ENCODE data around the gene C1RL. TPM values are rescaled to one million over a fixed set of nuclear protein-coding genes. Genes with fewer than 3 reads are reported as not detected.
A peak's percentile ranks its signal among the peaks of the same experiment; 100 is the strongest.

Gene C1RL, protein sequence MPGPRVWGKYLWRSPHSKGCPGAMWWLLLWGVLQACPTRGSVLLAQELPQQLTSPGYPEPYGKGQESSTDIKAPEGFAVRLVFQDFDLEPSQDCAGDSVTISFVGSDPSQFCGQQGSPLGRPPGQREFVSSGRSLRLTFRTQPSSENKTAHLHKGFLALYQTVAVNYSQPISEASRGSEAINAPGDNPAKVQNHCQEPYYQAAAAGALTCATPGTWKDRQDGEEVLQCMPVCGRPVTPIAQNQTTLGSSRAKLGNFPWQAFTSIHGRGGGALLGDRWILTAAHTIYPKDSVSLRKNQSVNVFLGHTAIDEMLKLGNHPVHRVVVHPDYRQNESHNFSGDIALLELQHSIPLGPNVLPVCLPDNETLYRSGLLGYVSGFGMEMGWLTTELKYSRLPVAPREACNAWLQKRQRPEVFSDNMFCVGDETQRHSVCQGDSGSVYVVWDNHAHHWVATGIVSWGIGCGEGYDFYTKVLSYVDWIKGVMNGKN
- total RNA-seq (60.0 and 64.5 TPM in 2 replicates), polyA plus RNA-seq (26.4 and 35.5 TPM in 2 replicates)

DNA sequence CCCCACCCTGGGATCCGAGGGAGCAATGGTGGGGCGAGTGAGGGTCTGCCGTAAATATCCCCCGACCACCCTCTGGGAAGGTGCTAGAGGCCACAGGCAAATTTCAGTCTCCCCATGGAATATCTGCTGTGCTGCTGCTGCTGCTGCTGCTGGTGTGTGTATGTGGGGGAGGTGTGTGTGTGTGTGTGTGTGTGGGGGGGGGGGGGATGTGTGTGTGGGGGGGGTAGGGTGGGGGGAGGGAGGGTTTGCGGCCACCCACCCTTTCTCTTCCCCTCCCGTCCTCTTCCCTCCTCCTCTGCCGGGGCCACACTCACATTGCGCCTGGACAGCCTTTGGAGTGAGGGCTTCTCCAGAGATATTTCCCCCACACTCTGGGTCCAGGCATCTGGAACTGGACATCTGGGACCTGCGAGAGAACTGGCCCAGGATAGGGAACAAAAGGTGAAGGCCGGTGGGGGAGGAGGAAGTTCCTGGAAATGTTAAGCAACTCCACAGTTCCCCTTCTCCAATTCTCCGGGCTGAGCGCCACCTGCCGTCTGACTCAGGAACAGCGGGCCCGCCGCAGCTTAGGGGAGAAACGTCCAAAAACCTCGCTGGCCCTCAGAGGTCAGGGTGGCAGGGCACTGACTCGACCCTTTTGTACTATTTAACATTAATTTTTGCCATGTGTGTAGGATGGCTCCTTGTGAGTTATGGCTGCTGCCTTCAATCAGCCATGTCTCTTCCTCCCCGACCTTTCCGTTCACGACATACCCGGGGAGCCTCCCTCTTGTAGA is at the start of gene C1RL:
Gene C1RL (minus strand): TSS at position 419 of the 776 bp plus-strand sequence. CDS start 34 bp downstream, at position 385.
- no peaks in the 10 kb centered on the region for H4K20me1 ChIP-seq (ENCODE audit: insufficient read depth, poor library complexity, severe bottlenecking)
- H3K27ac ChIP-seq = peak within 1 kb of the TSS; percentile 100
- peak within 1 kb of the TSS; percentile 95 for H3K4me2 ChIP-seq
- peaks cover 16% of the 10 kb centered on the region for H3K4me1 ChIP-seq (ENCODE audit: insufficient read depth)
- peak within 1 kb of the TSS; percentile 78 for H3K4me3 ChIP-seq
- H3K9me2 ChIP-seq (replicated peaks; ENCODE audit: insufficient read depth) = no peaks in the 10 kb centered on the region
- H3K27me3 ChIP-seq = no peaks in the 10 kb centered on the region
- DNase-seq (ENCODE audit: low spot score) = peak; percentile 92
- 22% methylated on average over 22 of the region's 23 CpGs for WGBS (ENCODE audit: low lambda C conversion rate, missing lambda C conversion rate)
- TF ChIP-seq EZH2phosphoT487 (IDR thresholded peaks at IDR 0.05; ENCODE audit: low read depth, severe bottlenecking, unreplicated experiment) = no peak
- TF ChIP-seq, protein P1, sequence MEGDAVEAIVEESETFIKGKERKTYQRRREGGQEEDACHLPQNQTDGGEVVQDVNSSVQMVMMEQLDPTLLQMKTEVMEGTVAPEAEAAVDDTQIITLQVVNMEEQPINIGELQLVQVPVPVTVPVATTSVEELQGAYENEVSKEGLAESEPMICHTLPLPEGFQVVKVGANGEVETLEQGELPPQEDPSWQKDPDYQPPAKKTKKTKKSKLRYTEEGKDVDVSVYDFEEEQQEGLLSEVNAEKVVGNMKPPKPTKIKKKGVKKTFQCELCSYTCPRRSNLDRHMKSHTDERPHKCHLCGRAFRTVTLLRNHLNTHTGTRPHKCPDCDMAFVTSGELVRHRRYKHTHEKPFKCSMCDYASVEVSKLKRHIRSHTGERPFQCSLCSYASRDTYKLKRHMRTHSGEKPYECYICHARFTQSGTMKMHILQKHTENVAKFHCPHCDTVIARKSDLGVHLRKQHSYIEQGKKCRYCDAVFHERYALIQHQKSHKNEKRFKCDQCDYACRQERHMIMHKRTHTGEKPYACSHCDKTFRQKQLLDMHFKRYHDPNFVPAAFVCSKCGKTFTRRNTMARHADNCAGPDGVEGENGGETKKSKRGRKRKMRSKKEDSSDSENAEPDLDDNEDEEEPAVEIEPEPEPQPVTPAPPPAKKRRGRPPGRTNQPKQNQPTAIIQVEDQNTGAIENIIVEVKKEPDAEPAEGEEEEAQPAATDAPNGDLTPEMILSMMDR (IDR thresholded peaks at IDR 0.05; ENCODE audit: poor library complexity) = peak; percentile 97
- no peaks in the 10 kb centered on the region for H3K36me3 ChIP-seq (replicated peaks; ENCODE audit: insufficient read depth, low read depth)
- peak within 1 kb of the TSS; percentile 51 for H2AFZ ChIP-seq
- H3K9me3 ChIP-seq (ENCODE audit: low read depth) = no peaks in the 10 kb centered on the region
- peaks cover 55% of the 10 kb centered on the region for H3K79me2 ChIP-seq

DNA sequence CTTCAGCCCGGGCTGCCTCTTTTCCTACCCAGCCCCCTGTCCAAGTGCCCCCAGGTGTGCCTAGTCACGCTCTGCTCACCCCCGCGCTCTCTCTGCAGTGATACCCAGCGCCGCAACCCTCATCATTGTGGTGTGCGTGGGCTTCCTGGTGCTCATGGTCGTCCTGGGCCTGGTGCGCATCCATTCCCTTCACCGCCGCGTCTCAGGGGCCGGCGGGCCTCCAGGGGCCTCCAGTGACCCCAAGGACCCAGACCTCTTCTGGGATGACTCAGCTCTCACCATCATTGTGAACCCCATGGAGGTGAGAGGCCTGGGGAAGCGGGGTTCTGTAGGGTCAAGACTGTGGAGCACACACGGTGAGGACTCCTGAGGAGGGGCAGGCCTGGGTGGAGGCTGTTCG is 48.4 kb upstream of the C1RL start:
- no peak overlapping the region for H3K4me2 ChIP-seq
- H3K27ac ChIP-seq = no peak overlapping the region
- H3K79me2 ChIP-seq = no peaks in the 10 kb centered on the region
- H3K9me3 ChIP-seq (ENCODE audit: low read depth) = no peaks in the 10 kb centered on the region
- H4K20me1 ChIP-seq (ENCODE audit: insufficient read depth, poor library complexity, severe bottlenecking) = no peaks in the 10 kb centered on the region
- no peaks in the 10 kb centered on the region for H3K9me2 ChIP-seq (replicated peaks; ENCODE audit: insufficient read depth)
- TF ChIP-seq EZH2phosphoT487 (IDR thresholded peaks at IDR 0.05; ENCODE audit: low read depth, severe bottlenecking, unreplicated experiment) (no peak), EZH2 (IDR thresholded peaks at IDR 0.05; ENCODE audit: borderline replicate concordance) (no peak)
- TF ChIP-seq, protein P1 (IDR thresholded peaks at IDR 0.05; ENCODE audit: poor library complexity) = no peak
- no peaks in the 10 kb centered on the region for H3K36me3 ChIP-seq (replicated peaks; ENCODE audit: insufficient read depth, low read depth)
- WGBS (ENCODE audit: low lambda C conversion rate, missing lambda C conversion rate) = 97% methylated on average over 17 of the region's 17 CpGs
- H3K4me3 ChIP-seq = no peak overlapping the region
- H3K4me1 ChIP-seq (ENCODE audit: insufficient read depth) = no peaks in the 10 kb centered on the region
- no peak for DNase-seq (ENCODE audit: low spot score)
- H2AFZ ChIP-seq = no peak overlapping the region
- no peaks in the 10 kb centered on the region for H3K27me3 ChIP-seq

DNA sequence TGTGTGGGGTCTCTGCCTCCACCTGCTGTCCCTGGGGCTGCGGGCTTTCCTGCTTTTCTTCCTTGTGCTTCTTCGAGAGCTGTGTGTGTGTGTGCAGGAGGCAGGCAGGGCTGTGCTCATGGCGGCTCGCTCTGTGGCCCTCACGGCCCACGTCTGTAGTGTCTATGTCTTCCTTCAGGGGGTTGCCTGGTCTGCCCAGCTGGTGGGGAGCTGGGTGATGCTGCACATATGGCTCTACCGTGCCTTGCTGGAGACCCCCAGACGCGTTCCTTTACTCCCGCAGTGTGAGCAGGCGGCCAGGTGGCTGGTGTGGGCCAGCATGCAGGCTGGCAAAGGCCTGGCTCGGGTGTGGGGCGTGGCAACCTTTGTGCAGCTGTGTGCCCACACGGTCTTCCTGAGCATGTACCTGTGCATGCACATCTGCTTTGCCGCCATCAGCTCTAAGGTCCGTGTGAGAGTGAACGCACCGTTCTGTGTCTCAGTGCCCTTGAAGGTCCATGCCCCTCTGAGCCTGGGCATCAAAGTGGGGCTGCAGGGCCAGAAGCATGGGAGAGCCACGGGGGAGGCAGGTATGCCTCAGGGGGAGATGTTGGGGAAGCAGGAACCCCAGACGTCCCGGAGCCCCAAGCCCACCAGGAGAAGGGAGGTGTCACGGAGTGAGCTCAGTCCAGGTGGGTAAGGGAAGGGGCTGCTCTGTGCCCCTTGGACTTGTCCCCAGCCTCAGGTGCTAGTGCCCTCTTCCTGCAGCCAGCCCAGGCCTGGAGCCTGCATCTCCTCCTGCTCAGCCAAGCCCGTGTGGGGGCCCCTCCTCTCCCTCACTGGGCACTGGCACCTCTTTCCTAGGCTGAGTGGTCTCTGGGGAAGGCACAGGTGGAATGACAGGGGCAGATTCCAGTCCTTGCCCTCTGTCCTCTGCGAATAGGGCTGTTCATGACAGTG is 47.5 kb upstream of the C1RL start:
- Histone ChIP-seq H3K9me2 (replicated peaks; ENCODE audit: insufficient read depth) (no peaks in the 10 kb centered on the region), H4K20me1 (ENCODE audit: insufficient read depth, poor library complexity, severe bottlenecking) (no peaks in the 10 kb centered on the region), H3K9me3 (ENCODE audit: low read depth) (no peaks in the 10 kb centered on the region), H3K27ac (no peak overlapping the region), H3K4me1 (ENCODE audit: insufficient read depth) (no peaks in the 10 kb centered on the region), H3K4me2 (no peak overlapping the region), H3K79me2 (no peaks in the 10 kb centered on the region), H3K36me3 (replicated peaks; ENCODE audit: insufficient read depth, low read depth) (no peaks in the 10 kb centered on the region), H3K27me3 (no peaks in the 10 kb centered on the region), H3K4me3 (no peak overlapping the region), H2AFZ (no peak overlapping the region)
- no peak for DNase-seq (ENCODE audit: low spot score)
- 92% methylated on average over 24 of the region's 24 CpGs for WGBS (ENCODE audit: low lambda C conversion rate, missing lambda C conversion rate)
- TF ChIP-seq EZH2phosphoT487 (IDR thresholded peaks at IDR 0.05; ENCODE audit: low read depth, severe bottlenecking, unreplicated experiment) (no peak), EZH2 (IDR thresholded peaks at IDR 0.05; ENCODE audit: borderline replicate concordance) (no peak)
- TF ChIP-seq, protein P1 (IDR thresholded peaks at IDR 0.05; ENCODE audit: poor library complexity) = no peak

All from hepatocyte (in vitro differentiated cells).